K562 (cell line): ENCODE measurements around the gene SEC24A. TPM values are rescaled to one million over a fixed set of nuclear protein-coding genes. Genes with fewer than 3 reads are reported as not detected.

Experiments used
- ATAC-seq: fragments of 200-7000 bp; cut with Tn5 transposase; 3 replicates; pipeline ENCODE4 v1.9.1; 2020; ENCODE audit warnings: moderate library complexity
- BruUV-seq: library from RNA; stranded (reverse); fragments of 400-500 nt; replicated peaks from 2 replicates; lab custom pipeline; 2021; lab: Mats Ljungman, UMichigan
- CTCF ChIA-PET: fragments of 300-600 bp; formaldehyde crosslinking; extraction: SDS; loops from one replicate; lab custom pipeline; 2021; ENCODE audit warnings: low intra/inter-chr PET ratio; lab: Yijun Ruan, JAX
- POLR2A ChIA-PET: fragments of 300-600, 350-650 bp; sonication (Branson Sonifier 250); formaldehyde crosslinking; extraction: SDS; loops from one replicate; lab custom pipeline; 2021; ENCODE audit warnings: antibody characterized with exemption, inconsistent platforms; lab: Yijun Ruan, JAX
- DNase-seq, 4 experiments: peaks; one replicate each; pipeline versions ENCODE4 v3.0.0 to v3.0.0-alpha.2; 2011 to 2018; ENCODE audit warnings: low spot score in 3 of 4, mixed read lengths in 3 of 4; ENCODE audit errors: extremely low read depth in 1 of 4
- FAIRE-seq: peaks from 2 replicates; lab custom pipeline; 2011; peaks lifted over from hg19 to GRCh38; lab: Jason Lieb, UNC
- H2AFZ ChIP-seq: 2 replicates; pipeline ENCODE4 v1.6.0; 2011; ENCODE audit warnings: low read depth, low read length, control low read depth, inconsistent platforms
- H3K27ac ChIP-seq: fragments of 200-600 bp; 3 replicates; pipeline ENCODE4 v1.8.0; 2011; ENCODE audit warnings: low read depth, mild to moderate bottlenecking, control low read depth, inconsistent platforms, low read length, moderate library complexity, mixed read lengths; ENCODE audit errors: extremely low read depth
- H3K27me3 ChIP-seq, 2 experiments: fragments of 300-600 bp in 1 of 2; 2 replicates in 1 of 2; 3 replicates in 1 of 2; pipeline versions ENCODE4 v1.6.0 to v1.8.0; 2011; ENCODE audit warnings: inconsistent platforms in 2 of 2, low read length in 2 of 2, mild to moderate bottlenecking in 1 of 2, mixed read lengths in 1 of 2, moderate library complexity in 1 of 2; ENCODE audit not compliant: control insufficient read depth in 2 of 2, insufficient read depth in 2 of 2
- H3K36me3 ChIP-seq: fragments of 300-600 bp; 3 replicates; pipeline ENCODE4 v1.8.0; 2011; ENCODE audit warnings: mild to moderate bottlenecking, low read length, inconsistent platforms; ENCODE audit not compliant: control insufficient read depth, insufficient read depth
- H3K4me1 ChIP-seq, 2 experiments: fragments of 200-600 bp in 1 of 2; replicated peaks in 1 of 2; 2 replicates in 1 of 2; 3 replicates in 1 of 2; pipeline versions ENCODE4 v1.5.1 to v1.8.0; 2011; ENCODE audit warnings: inconsistent platforms in 2 of 2, low read length in 2 of 2, mild to moderate bottlenecking in 1 of 2, mixed read lengths in 1 of 2, moderate library complexity in 1 of 2; ENCODE audit not compliant: control insufficient read depth in 2 of 2, insufficient read depth in 2 of 2
- H3K4me2 ChIP-seq: 2 replicates; pipeline ENCODE4 v1.6.1; 2011; ENCODE audit warnings: low read length, control low read depth, inconsistent platforms, mixed read lengths; ENCODE audit not compliant: insufficient read depth
- H3K4me3 ChIP-seq: fragments of 200-600 bp; sonication (generic), shearing (Covaris generic); 2 replicates; pipeline ENCODE4 v1.5.1; 2016; ENCODE audit warnings: control low read depth, inconsistent platforms
- H3K79me2 ChIP-seq: fragments of 200-600 bp; 3 replicates; pipeline ENCODE4 v1.8.0; 2011; ENCODE audit warnings: low read length, inconsistent platforms; ENCODE audit not compliant: control insufficient read depth, insufficient read depth
- H3K9ac ChIP-seq, 2 experiments: 2 replicates each; pipeline versions ENCODE4 v1.6.0 to v1.6.1; 2011; ENCODE audit warnings: low read depth in 2 of 2, low read length in 2 of 2, control low read depth in 1 of 2, inconsistent platforms in 1 of 2, mild to moderate bottlenecking in 1 of 2, mixed read lengths in 1 of 2; ENCODE audit not compliant: insufficient read depth in 1 of 2
- H3K9me1 ChIP-seq: one replicate; pipeline ENCODE4 v1.6.0; 2011; ENCODE audit warnings: inconsistent platforms, mild to moderate bottlenecking, low read length, moderate library complexity; ENCODE audit not compliant: control insufficient read depth, insufficient read depth
- H3K9me3 ChIP-seq: replicated peaks from 2 replicates; pipeline ENCODE4 v1.5.1; 2011; ENCODE audit warnings: low read depth, low read length, inconsistent platforms; ENCODE audit not compliant: control insufficient read depth, insufficient read depth
- H4K20me1 ChIP-seq: replicated peaks from 2 replicates; pipeline ENCODE4 v1.6.1; 2011; ENCODE audit warnings: low read length, inconsistent platforms, mixed read lengths; ENCODE audit not compliant: control insufficient read depth, insufficient read depth
- ATF1 ChIP-seq, 2 experiments: fragments of 450-650 bp in 1 of 2; IDR thresholded peaks; 2 replicates each; pipeline ENCODE4 v1.6.1; 2016; ENCODE audit warnings: missing compliant biosample characterization in 1 of 2, missing genetic modification characterization in 1 of 2
- MEF2A ChIP-seq: IDR thresholded peaks from 2 replicates; pipeline ENCODE4 v1.6.1; 2011; ENCODE audit warnings: low read depth, mild to moderate bottlenecking, low read length, moderate library complexity; ENCODE audit not compliant: control insufficient read depth
- NR2C2 ChIP-seq, 2 experiments: fragments of 200-800 bp in 1 of 2; sonication (Bioruptor generic) in 1 of 2; sonication (generic) in 1 of 2; formaldehyde crosslinking in 1 of 2; IDR thresholded peaks; 2 replicates each; pipeline versions ENCODE4 v1.6.1 to v1.8.0; 2016 to 2022; ENCODE audit warnings: mild to moderate bottlenecking in 1 of 2, missing compliant biosample characterization in 1 of 2, missing genetic modification characterization in 1 of 2, missing genetic modification reagents in 1 of 2
- RHOXF2B ChIP-seq: fragments of 250-450 bp; sonication (Bioruptor Pico); conservative IDR thresholded peaks from 2 replicates; pipeline ENCODE4 v1.5.1; 2021
- SIRT6 ChIP-seq: IDR thresholded peaks from one replicate; pipeline ENCODE4 v1.6.1; 2012; ENCODE audit warnings: low read depth, mild to moderate bottlenecking, control low read depth, inconsistent platforms, low read length, moderate library complexity
- SPI1 ChIP-seq: IDR thresholded peaks from 2 replicates; pipeline ENCODE4 v1.6.1; 2011; ENCODE audit warnings: low read depth, low read length, control low read depth, borderline replicate concordance
- XRCC4 ChIP-seq: IDR thresholded peaks from one replicate; pipeline ENCODE4 v1.6.1; 2011; ENCODE audit not compliant: insufficient read depth, insufficient read length; ENCODE audit errors: extremely low read depth
- ZC3H4 ChIP-seq: sonication (generic); formaldehyde crosslinking; IDR thresholded peaks from 2 replicates; pipeline ENCODE4 v1.9.0; 2021; ENCODE audit warnings: missing genetic modification reagents, borderline replicate concordance
- ZNF324 ChIP-seq: fragments of 250-450 bp; sonication (Bioruptor Pico); IDR thresholded peaks from 2 replicates; pipeline ENCODE4 v1.4.0; 2020; ENCODE audit warnings: mild to moderate bottlenecking
- ZNF707 ChIP-seq: fragments of 250-450 bp; sonication (Bioruptor Pico); conservative IDR thresholded peaks from 2 replicates; pipeline ENCODE4 v1.8.0; 2022; ENCODE audit warnings: inconsistent platforms, mild to moderate bottlenecking, moderate library complexity
- WGBS: fragments of 100-300 bp; shearing (Covaris generic); methylation state at CpG from one replicate; pipeline ENCODE4 v1.1.6; 2016; ENCODE audit warnings: low coverage, mixed read lengths; ENCODE audit not compliant: insufficient coverage; ENCODE audit errors: missing lambda C conversion rate; 5-methylcytosine and 5-hydroxymethylcytosine counted together
- in situ Hi-C: fragments of 300-500 bp; cut with MboI; formaldehyde crosslinking; loops from 4 replicates; pipeline ENCODE4 v1.15.0; 2018; ENCODE audit warnings: inconsistent platforms, mixed read lengths
- intact Hi-C: fragments of 100-400 bp; cut with micrococcal nuclease; formaldehyde crosslinking; loops from 2 replicates; pipeline ENCODE4 v1.14.2; 2022
- polyA plus RNA-seq, 8 experiments: library from polyadenylated mRNA; depleted of rRNA in 4 of 8; stranded (reverse) in 5 of 8; unstranded in 3 of 8; fragments of >200 nt; fragmentation: Nextera tagmentation in 2 of 8; fragmentation: Illumina TruSeq in 1 of 8; extraction: Ambion mirVana in 2 of 8; extraction: Trizol in 1 of 8; gene quantifications; 2 replicates each; pipeline versions ENCODE4 v1.2.1 to v1.2.3, GENCODE V29; 2011 to 2014; ENCODE audit warnings: inconsistent platforms in 1 of 8, missing spikeins in 1 of 8
- total RNA-seq, 7 experiments: library from RNA; depleted of rRNA in 6 of 7; stranded (reverse); fragments of >200 nt in 6 of 7; fragmentation: Illumina TruSeq in 2 of 7; extraction: Trizol in 2 of 7; gene quantifications; 2 replicates each; pipeline versions ENCODE4 v1.2.1 to v1.2.3, GENCODE V29; 2011 to 2021; ENCODE audit warnings: low replicate concordance in 1 of 7
- TF ChIP-seq, protein P1 (sequence below): sonication (generic); formaldehyde crosslinking; IDR thresholded peaks from 2 replicates; pipeline ENCODE4 v1.8.0; 2022; ENCODE audit warnings: mild to moderate bottlenecking, missing genetic modification reagents, borderline replicate concordance
- TF ChIP-seq, protein P2 (sequence below), 2 experiments: fragments of 450-650 bp in 1 of 2; IDR thresholded peaks; 2 replicates each; pipeline ENCODE4 v1.6.1; 2011 to 2017; ENCODE audit warnings: low read depth in 2 of 2, antibody characterized with exemption in 1 of 2, borderline replicate concordance in 1 of 2, low read length in 1 of 2, mild to moderate bottlenecking in 1 of 2, mixed read lengths in 1 of 2; ENCODE audit not compliant: control insufficient read depth in 1 of 2
- TF ChIP-seq, protein P3 (sequence below): fragments of 250-450 bp; sonication (Bioruptor Pico); IDR thresholded peaks from 2 replicates; pipeline ENCODE4 v1.5.0; 2021

The SEC24A gene
- total and polyA plus RNA-seq, 9 of the 15 experiments (the other 6 are each of a cell fraction or from before 2014, with no cell fraction given) = 7.9 to 36.5 (median 17.5) TPM

DNA sequence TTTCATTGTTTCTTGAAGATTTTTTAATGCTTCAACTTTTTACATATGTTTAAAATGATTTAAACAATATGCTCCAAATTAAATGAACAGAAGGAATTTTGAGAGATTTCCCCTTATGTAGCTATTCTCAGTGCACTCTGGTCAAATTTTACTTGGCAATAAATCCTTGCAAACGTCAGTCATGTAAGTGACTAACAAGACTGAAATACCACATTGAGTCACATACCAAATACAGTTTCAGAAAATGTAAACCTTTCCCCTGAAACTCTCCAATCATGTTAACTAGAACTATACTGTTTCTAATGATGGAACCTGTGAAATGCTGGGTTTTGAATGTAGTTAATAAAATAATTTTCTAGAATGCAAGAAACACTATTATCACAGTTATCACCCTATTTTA is 45.5 kb upstream of the SEC24A start (continued):
- TF ChIP-seq NR2C2 (CRISPR knock-in tag; IDR thresholded peaks at IDR 0.05) = no peak
- TF ChIP-seq NR2C2 (tag; IDR thresholded peaks at IDR 0.05) = no peak
- TF ChIP-seq MEF2A = peak; percentile 67
- TF ChIP-seq ZNF707 (CRISPR knock-in tag) = no peak
- no peak for TF ChIP-seq ZC3H4
- TF ChIP-seq XRCC4 = no peak

DNA sequence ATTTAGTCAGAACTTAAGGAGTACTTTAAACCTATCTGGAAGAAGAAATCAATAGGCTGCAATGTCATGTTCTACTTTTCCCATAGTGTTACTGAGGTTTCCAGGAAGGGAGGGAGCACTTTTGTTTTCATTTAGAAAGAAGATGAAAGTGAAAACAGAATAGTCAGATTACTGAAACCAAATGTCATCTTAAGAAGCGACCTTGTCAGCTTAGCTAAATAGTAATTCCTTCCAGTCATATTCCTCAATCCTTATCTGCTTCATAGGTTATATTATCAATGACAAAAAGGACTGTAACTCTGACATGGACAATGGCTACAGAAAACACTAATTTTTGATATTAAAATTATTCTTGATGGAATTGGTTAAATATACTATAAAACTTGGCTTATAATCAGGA is 43.7 kb upstream of the SEC24A start:
- in situ Hi-C loops (no loop called here), intact Hi-C loops (no loop called here)
- Histone ChIP-seq H3K27ac (no peak overlapping the region), H2AFZ (no peak overlapping the region), H3K27me3 (no peaks in the 10 kb centered on the region), H3K4me1 (no peaks in the 10 kb centered on the region), H3K36me3 (peaks cover 60% of the 10 kb centered on the region), H3K4me3 (no peak overlapping the region), H3K9me1 (no peaks in the 10 kb centered on the region), H3K9me3 (no peaks in the 10 kb centered on the region), H3K9ac (no peak overlapping the region), H3K4me2 (no peak overlapping the region), H3K79me2 (no peaks in the 10 kb centered on the region), H4K20me1 (no peaks in the 10 kb centered on the region)
- no peak for FAIRE-seq
- 64% methylated on average over 1 of the region's 1 CpG for WGBS
- ChIA-PET CTCF (no interaction called here), POLR2A (interaction anchor here (1.0 kb wide), 1 partner anchor 11 kb away, joined by 4 read pairs; no protein-coding TSS in a partner anchor)
- BruUV-seq = no TSS peak
- DNase-seq = no peak
- no peak for ATAC-seq
- TF ChIP-seq SPI1 (no peak), RHOXF2B (no peak), ZNF324 (no peak), SIRT6 (no peak), ATF1 (CRISPR knock-in tag; IDR thresholded peaks at IDR 0.05) (no peak), ATF1 (tag; IDR thresholded peaks at IDR 0.05) (no peak)
- TF ChIP-seq, protein P1, sequence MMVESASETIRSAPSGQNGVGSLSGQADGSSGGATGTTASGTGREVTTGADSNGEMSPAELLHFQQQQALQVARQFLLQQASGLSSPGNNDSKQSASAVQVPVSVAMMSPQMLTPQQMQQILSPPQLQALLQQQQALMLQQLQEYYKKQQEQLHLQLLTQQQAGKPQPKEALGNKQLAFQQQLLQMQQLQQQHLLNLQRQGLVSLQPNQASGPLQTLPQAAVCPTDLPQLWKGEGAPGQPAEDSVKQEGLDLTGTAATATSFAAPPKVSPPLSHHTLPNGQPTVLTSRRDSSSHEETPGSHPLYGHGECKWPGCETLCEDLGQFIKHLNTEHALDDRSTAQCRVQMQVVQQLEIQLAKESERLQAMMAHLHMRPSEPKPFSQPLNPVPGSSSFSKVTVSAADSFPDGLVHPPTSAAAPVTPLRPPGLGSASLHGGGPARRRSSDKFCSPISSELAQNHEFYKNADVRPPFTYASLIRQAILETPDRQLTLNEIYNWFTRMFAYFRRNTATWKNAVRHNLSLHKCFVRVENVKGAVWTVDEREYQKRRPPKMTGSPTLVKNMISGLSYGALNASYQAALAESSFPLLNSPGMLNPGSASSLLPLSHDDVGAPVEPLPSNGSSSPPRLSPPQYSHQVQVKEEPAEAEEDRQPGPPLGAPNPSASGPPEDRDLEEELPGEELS (CRISPR knock-in tag) = no peak
- TF ChIP-seq, protein P2, sequence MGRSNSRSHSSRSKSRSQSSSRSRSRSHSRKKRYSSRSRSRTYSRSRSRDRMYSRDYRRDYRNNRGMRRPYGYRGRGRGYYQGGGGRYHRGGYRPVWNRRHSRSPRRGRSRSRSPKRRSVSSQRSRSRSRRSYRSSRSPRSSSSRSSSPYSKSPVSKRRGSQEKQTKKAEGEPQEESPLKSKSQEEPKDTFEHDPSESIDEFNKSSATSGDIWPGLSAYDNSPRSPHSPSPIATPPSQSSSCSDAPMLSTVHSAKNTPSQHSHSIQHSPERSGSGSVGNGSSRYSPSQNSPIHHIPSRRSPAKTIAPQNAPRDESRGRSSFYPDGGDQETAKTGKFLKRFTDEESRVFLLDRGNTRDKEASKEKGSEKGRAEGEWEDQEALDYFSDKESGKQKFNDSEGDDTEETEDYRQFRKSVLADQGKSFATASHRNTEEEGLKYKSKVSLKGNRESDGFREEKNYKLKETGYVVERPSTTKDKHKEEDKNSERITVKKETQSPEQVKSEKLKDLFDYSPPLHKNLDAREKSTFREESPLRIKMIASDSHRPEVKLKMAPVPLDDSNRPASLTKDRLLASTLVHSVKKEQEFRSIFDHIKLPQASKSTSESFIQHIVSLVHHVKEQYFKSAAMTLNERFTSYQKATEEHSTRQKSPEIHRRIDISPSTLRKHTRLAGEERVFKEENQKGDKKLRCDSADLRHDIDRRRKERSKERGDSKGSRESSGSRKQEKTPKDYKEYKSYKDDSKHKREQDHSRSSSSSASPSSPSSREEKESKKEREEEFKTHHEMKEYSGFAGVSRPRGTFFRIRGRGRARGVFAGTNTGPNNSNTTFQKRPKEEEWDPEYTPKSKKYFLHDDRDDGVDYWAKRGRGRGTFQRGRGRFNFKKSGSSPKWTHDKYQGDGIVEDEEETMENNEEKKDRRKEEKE (IDR thresholded peaks at IDR 0.05; ENCODE audit: borderline replicate concordance in 1 of 2, control insufficient read depth in 1 of 2, low read depth in 2 of 2, low read length in 1 of 2) = no peak
- TF ChIP-seq, protein P3, sequence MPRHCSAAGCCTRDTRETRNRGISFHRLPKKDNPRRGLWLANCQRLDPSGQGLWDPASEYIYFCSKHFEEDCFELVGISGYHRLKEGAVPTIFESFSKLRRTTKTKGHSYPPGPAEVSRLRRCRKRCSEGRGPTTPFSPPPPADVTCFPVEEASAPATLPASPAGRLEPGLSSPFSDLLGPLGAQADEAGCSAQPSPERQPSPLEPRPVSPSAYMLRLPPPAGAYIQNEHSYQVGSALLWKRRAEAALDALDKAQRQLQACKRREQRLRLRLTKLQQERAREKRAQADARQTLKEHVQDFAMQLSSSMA (CRISPR knock-in tag) = no peak
